HG03097 (cell line): ENCODE measurements around the gene OR13C5.
"Not testable (repeated sequence)": the region's sequence is repeated elsewhere in the genome, so short reads cannot be mapped to it uniquely, and the experiment has no call there.

Experiments used
- ATAC-seq: cut with Tn5 transposase; IDR thresholded peaks from one replicate; pipeline ENCODE4 v1.9.1; 2021; ENCODE audit not compliant: unreplicated experiment, low FRiP score

The OR13C5 gene

GRCh38 chr9:104599313-104599712 lies at the start of gene OR13C5:
Gene OR13C5 (minus strand): TSS chr9:104599413. CDS start chr9:104599413, 0 bp downstream.
- ATAC-seq = not testable (repeated sequence)

- no peak for ATAC-seq
Observed at GRCh38 chr9:104635456-104635855, 36.2 kb upstream of the OR13C5 start.

GRCh38 chr9:104633976-104634520 lies 34.8 kb upstream of the OR13C5 start:
- no peak for ATAC-seq

- ATAC-seq = not testable (repeated sequence)
Observed at GRCh38 chr9:104625964-104626363, 26.8 kb upstream of the OR13C5 start.

- ATAC-seq = no peak
Observed at GRCh38 chr9:104618104-104618503, 18.9 kb upstream of the OR13C5 start, which contains the start of gene OR13C9. Gene OR13C9 (minus strand): TSS chr9:104618204. CDS start chr9:104618204, 0 bp downstream.

GRCh38 chr9:104617418-104617817 lies 18.2 kb upstream of the OR13C5 start:
- ATAC-seq = no peak

- no peak for ATAC-seq
Observed at GRCh38 chr9:104611213-104611612, 12.0 kb upstream of the OR13C5 start.

GRCh38 chr9:104608336-104608735 lies 9.1 kb upstream of the OR13C5 start:
- no peak for ATAC-seq

GRCh38 chr9:104606152-104606551 lies 6.9 kb upstream of the OR13C5 start:
- ATAC-seq = no peak

GRCh38 chr9:104605527-104605926 lies 6.3 kb upstream of the OR13C5 start, which contains the start of gene OR13C2:
Gene OR13C2 (minus strand): TSS chr9:104605627. CDS start chr9:104605627, 0 bp downstream.
- not testable (repeated sequence) for ATAC-seq

- ATAC-seq = no peak
Observed at GRCh38 chr9:104604801-104605200, 5.6 kb upstream of the OR13C5 start.

GRCh38 chr9:104598749-104599148 lies 464 bp downstream of the OR13C5 start:
- ATAC-seq = not testable (repeated sequence)

GRCh38 chr9:104589626-104590025 lies 9.6 kb downstream of the OR13C5 start:
- no peak for ATAC-seq

GRCh38 chr9:104586496-104587180 lies 12.6 kb downstream of the OR13C5 start:
- ATAC-seq = no peak

- no peak for ATAC-seq
Observed at GRCh38 chr9:104580562-104580961, 18.7 kb downstream of the OR13C5 start.

GRCh38 chr9:104577263-104577662 lies 21.9 kb downstream of the OR13C5 start:
- no peak for ATAC-seq

- no peak for ATAC-seq
Observed at GRCh38 chr9:104575456-104575855, 23.8 kb downstream of the OR13C5 start.

GRCh38 chr9:104572612-104573011 lies 26.6 kb downstream of the OR13C5 start:
- ATAC-seq = no peak

- ATAC-seq = no peak
Observed at GRCh38 chr9:104568868-104569267, 30.3 kb downstream of the OR13C5 start, which contains the start of gene OR13C8. Gene OR13C8 (plus strand): TSS chr9:104569168. CDS start chr9:104569168, 0 bp downstream.

- no peak for ATAC-seq
Observed at GRCh38 chr9:104564358-104564757, 34.9 kb downstream of the OR13C5 start.

GRCh38 chr9:104556830-104557634 lies 42.2 kb downstream of the OR13C5 start:
- ATAC-seq = no peak
